HCT116 (cell line): ENCODE results near the gene PIEZO2. TPM values are rescaled to one million over a fixed set of nuclear protein-coding genes. Genes with fewer than 3 reads are reported as not detected.

ENCODE experiments used
- ATAC-seq: fragments of 200-7000 bp; cut with Tn5 transposase; 2 replicates; pipeline ENCODE4 v1.9.1; 2020; ENCODE audit warnings: mild to moderate bottlenecking, moderate library complexity
- BruUV-seq: library from RNA; stranded (reverse); fragments of 400-500 nt; replicated peaks from 2 replicates; lab custom pipeline; 2021; lab: Mats Ljungman, UMichigan
- CTCF ChIA-PET: fragments of 300-600 bp; sonication (Branson Sonifier 250); formaldehyde crosslinking; loops from one replicate; lab custom pipeline; 2021; ENCODE audit warnings: antibody characterized with exemption; lab: Charles Lee
- POLR2A ChIA-PET: fragments of 300-600, 350-600 bp; sonication (Branson Sonifier 250); formaldehyde crosslinking; loops from one replicate; lab custom pipeline; 2021; ENCODE audit warnings: antibody characterized with exemption; lab: Charles Lee
- RAD21 ChIA-PET, 2 experiments: fragments of 300-600 bp; sonication (Branson Sonifier 250); formaldehyde crosslinking; loops; one replicate each; lab custom pipeline; 2023; ENCODE audit warnings: low total read pairs in 2 of 2; ENCODE audit not compliant: uncharacterized antibody in 2 of 2, unreplicated experiment in 2 of 2, low non-redundant PET in 1 of 2; lab: Charles Lee
- DNase-seq: peaks from one replicate; pipeline ENCODE4 v3.0.0-alpha.2; 2010; ENCODE audit warnings: low read depth, low spot score
- H2AFZ ChIP-seq: fragments of 200-600 bp; shearing (Covaris generic), sonication (generic); 2 replicates; pipeline ENCODE4 v1.6.1; 2017; ENCODE audit warnings: low read depth, mixed run types, mixed read lengths, antibody characterized with exemption, low read length; ENCODE audit not compliant: poor library complexity, severe bottlenecking
- H3K27ac ChIP-seq: 2 replicates; pipeline ENCODE4 v1.5.1; 2012; ENCODE audit warnings: low read depth, low read length
- H3K27me3 ChIP-seq: fragments of 200-600 bp; sonication (generic); 2 replicates; pipeline ENCODE4 v1.6.1; 2016; ENCODE audit warnings: mixed run types, low read length, mixed read lengths; ENCODE audit not compliant: insufficient read depth
- H3K36me3 ChIP-seq, 2 experiments: fragments of 200-500 bp in 1 of 2; fragments of 200-600 bp in 1 of 2; sonication (Bioruptor generic) in 1 of 2; sonication (generic) in 1 of 2; 2 replicates each; pipeline versions ENCODE4 v1.5.1 to v1.6.1; 2014 to 2016; ENCODE audit warnings: low read length in 2 of 2, inconsistent platforms in 1 of 2, mixed read lengths in 1 of 2, mixed run types in 1 of 2; ENCODE audit not compliant: insufficient read depth in 2 of 2, control insufficient read depth in 1 of 2
- H3K4me1 ChIP-seq, 2 experiments: fragments of 200-600 bp in 1 of 2; sonication (generic) in 1 of 2; 2 replicates each; pipeline versions ENCODE4 v1.5.1 to v1.6.1; 2012 to 2017; ENCODE audit warnings: low read length in 2 of 2, inconsistent platforms in 1 of 2, mild to moderate bottlenecking in 1 of 2, mixed read lengths in 1 of 2, mixed run types in 1 of 2, moderate library complexity in 1 of 2; ENCODE audit not compliant: insufficient read depth in 2 of 2, control insufficient read depth in 1 of 2
- H3K4me2 ChIP-seq: fragments of 200-600 bp; sonication (generic); 2 replicates; pipeline ENCODE4 v1.6.1; 2017; ENCODE audit warnings: mixed run types, low read length, mixed read lengths
- H3K4me3 ChIP-seq, 2 experiments: fragments of 200-600 bp in 1 of 2; sonication (generic) in 1 of 2; replicated peaks in 1 of 2; 2 replicates each; pipeline ENCODE4 v1.5.1; 2011 to 2016; ENCODE audit warnings: low read length in 2 of 2, control low read depth in 1 of 2, low read depth in 1 of 2, mild to moderate bottlenecking in 1 of 2, mixed read lengths in 1 of 2, mixed run types in 1 of 2
- H3K79me2 ChIP-seq: fragments of 200-600 bp; sonication (generic); 2 replicates; pipeline ENCODE4 v1.6.1; 2017; ENCODE audit warnings: mild to moderate bottlenecking, mixed run types, low read length, moderate library complexity, mixed read lengths; ENCODE audit not compliant: insufficient read depth
- H3K9ac ChIP-seq: fragments of 200-600 bp; sonication (generic); 2 replicates; pipeline ENCODE4 v1.6.1; 2016; ENCODE audit warnings: low read length, mixed read lengths
- H3K9me2 ChIP-seq: fragments of 200-600 bp; sonication (generic), shearing (Covaris generic); 2 replicates; pipeline ENCODE4 v1.6.1; 2017; ENCODE audit warnings: mixed run types, mild to moderate bottlenecking, moderate library complexity; ENCODE audit not compliant: insufficient read depth
- H3K9me3 ChIP-seq, 2 experiments: fragments of 200-500 bp in 1 of 2; fragments of 200-600 bp in 1 of 2; sonication (Bioruptor generic) in 1 of 2; sonication (generic) in 1 of 2; 2 replicates each; pipeline ENCODE4 v1.6.1; 2014 to 2017; ENCODE audit warnings: low read length in 2 of 2, mixed read lengths in 2 of 2, inconsistent platforms in 1 of 2, low read depth in 1 of 2, mild to moderate bottlenecking in 1 of 2, mixed run types in 1 of 2, moderate library complexity in 1 of 2; ENCODE audit not compliant: control insufficient read depth in 1 of 2, insufficient read depth in 1 of 2
- H4K20me1 ChIP-seq: fragments of 200-600 bp; sonication (generic), shearing (Covaris generic); 2 replicates; pipeline ENCODE4 v1.6.1; 2017; ENCODE audit warnings: mixed run types, mild to moderate bottlenecking, moderate library complexity; ENCODE audit not compliant: insufficient read depth
- EZH2 ChIP-seq: fragments of 200-600 bp; sonication (generic); IDR thresholded peaks from 2 replicates; pipeline ENCODE4 v1.6.1; 2017; ENCODE audit warnings: antibody characterized with exemption, mixed run types
- MAX ChIP-seq: IDR thresholded peaks from 2 replicates; pipeline ENCODE4 v1.6.1; 2012
- POLR2A ChIP-seq: IDR thresholded peaks from 2 replicates; pipeline ENCODE4 v1.7.0; 2011; ENCODE audit warnings: borderline replicate concordance; ENCODE audit not compliant: insufficient read depth, insufficient read length; ENCODE audit errors: extremely low read depth
- POLR2AphosphoS5 ChIP-seq: IDR thresholded peaks from 2 replicates; pipeline ENCODE4 v1.6.1; 2011; ENCODE audit warnings: mild to moderate bottlenecking, low read depth, low read length, moderate library complexity
- SIN3A ChIP-seq: IDR thresholded peaks from 2 replicates; pipeline ENCODE4 v1.6.1; 2012; ENCODE audit warnings: low read depth
- SP1 ChIP-seq: IDR thresholded peaks from 2 replicates; pipeline ENCODE4 v1.6.1; 2012; ENCODE audit warnings: low read depth
- YY1 ChIP-seq: IDR thresholded peaks from 2 replicates; pipeline ENCODE4 v1.6.1; 2011; ENCODE audit warnings: low read length, low read depth, moderate library complexity, mild to moderate bottlenecking; ENCODE audit not compliant: insufficient replicate concordance; ENCODE audit errors: extremely low read depth
- ZBTB33 ChIP-seq: IDR thresholded peaks from 2 replicates; pipeline ENCODE4 v1.6.1; 2011; ENCODE audit warnings: mild to moderate bottlenecking, low read length, moderate library complexity; ENCODE audit not compliant: insufficient replicate concordance; ENCODE audit errors: extremely low read depth
- intact Hi-C: fragments of 100-400 bp; cut with micrococcal nuclease; formaldehyde crosslinking; loops from 2 replicates; pipeline ENCODE4 v1.10.0; 2022
- total RNA-seq: library from RNA; stranded (reverse); gene quantifications from one replicate; pipeline ENCODE4 v1.2.1, GENCODE V29; 2021; ENCODE audit not compliant: unreplicated experiment

Gene PIEZO2
- total RNA-seq, 1 experiment from 2014 or later: 0.34 TPM

GRCh38 chr18:10856132-10856531, 293.2 kb downstream of the PIEZO2 start:
- H3K36me3 ChIP-seq: no peaks in the 10 kb centered on the region
- H4K20me1 ChIP-seq: no peaks in the 10 kb centered on the region
- H3K9me2 ChIP-seq: no peaks in the 10 kb centered on the region
- H3K27me3 ChIP-seq: peaks cover 39% of the 10 kb centered on the region
- POLR2A ChIA-PET: no interaction called here
- TF ChIP-seq SP1: no peak
- no peak for TF ChIP-seq SIN3A
- no peak for TF ChIP-seq YY1
- no peak for TF ChIP-seq POLR2AphosphoS5
- TF ChIP-seq EZH2: no peak
- no peak for TF ChIP-seq ZBTB33
- TF ChIP-seq POLR2A: no peak
- TF ChIP-seq MAX: no peak
- no TSS peak for BruUV-seq
- H3K79me2 ChIP-seq: no peaks in the 10 kb centered on the region
- DNase-seq (no peak), ATAC-seq (no peak)
- no peaks in the 10 kb centered on the region for H3K4me1 ChIP-seq
- no peak overlapping the region for H2AFZ ChIP-seq
- RAD21 ChIA-PET: no interaction called here
- H3K9me3 ChIP-seq: no peaks in the 10 kb centered on the region
- H3K9ac ChIP-seq: no peak overlapping the region
- intact Hi-C loops: no loop called here
- CTCF ChIA-PET: no interaction called here
- no peak overlapping the region for H3K27ac ChIP-seq
- H3K4me2 ChIP-seq: no peak overlapping the region
- H3K4me3 ChIP-seq: no peak overlapping the region
